GM12874 (cell line): ENCODE data around the gene GLRX.

Source experiments
- TF ChIP-seq, protein P1 (sequence below): IDR thresholded peaks from 2 replicates; pipeline ENCODE4 v1.5.1; 2011; ENCODE audit warnings: low read depth, mild to moderate bottlenecking, control low read depth, low read length, moderate library complexity; ENCODE audit not compliant: insufficient read depth

GLRX gene

DNA sequence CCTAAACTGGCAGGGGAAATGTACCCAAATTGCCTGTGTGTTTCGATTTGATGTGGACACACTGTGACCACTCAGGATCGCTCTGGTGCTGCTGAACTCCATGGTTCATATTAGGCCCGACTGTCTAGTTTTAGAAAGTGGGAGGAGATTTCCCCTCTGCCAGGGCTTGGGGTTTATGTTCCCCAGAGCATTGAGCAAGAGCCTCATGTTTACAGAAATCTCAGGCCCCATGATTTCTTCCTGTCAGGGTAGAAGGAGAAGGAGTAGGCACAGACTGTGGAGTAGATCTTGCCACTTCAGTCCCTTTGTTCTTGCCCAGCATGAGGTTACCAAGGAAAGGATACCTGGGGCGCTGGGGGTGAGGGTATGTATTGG, 40.8 kb upstream of the GLRX start:
- TF ChIP-seq, protein P1, sequence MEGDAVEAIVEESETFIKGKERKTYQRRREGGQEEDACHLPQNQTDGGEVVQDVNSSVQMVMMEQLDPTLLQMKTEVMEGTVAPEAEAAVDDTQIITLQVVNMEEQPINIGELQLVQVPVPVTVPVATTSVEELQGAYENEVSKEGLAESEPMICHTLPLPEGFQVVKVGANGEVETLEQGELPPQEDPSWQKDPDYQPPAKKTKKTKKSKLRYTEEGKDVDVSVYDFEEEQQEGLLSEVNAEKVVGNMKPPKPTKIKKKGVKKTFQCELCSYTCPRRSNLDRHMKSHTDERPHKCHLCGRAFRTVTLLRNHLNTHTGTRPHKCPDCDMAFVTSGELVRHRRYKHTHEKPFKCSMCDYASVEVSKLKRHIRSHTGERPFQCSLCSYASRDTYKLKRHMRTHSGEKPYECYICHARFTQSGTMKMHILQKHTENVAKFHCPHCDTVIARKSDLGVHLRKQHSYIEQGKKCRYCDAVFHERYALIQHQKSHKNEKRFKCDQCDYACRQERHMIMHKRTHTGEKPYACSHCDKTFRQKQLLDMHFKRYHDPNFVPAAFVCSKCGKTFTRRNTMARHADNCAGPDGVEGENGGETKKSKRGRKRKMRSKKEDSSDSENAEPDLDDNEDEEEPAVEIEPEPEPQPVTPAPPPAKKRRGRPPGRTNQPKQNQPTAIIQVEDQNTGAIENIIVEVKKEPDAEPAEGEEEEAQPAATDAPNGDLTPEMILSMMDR = no peak

- TF ChIP-seq, protein P1 = no peak
These were observed 40.3 kb upstream of the GLRX start for GRCh38 chr5:95862671-95863382.

- TF ChIP-seq, protein P1 = no peak
These were observed 39.5 kb upstream of the GLRX start for GRCh38 chr5:95861864-95862561.

DNA sequence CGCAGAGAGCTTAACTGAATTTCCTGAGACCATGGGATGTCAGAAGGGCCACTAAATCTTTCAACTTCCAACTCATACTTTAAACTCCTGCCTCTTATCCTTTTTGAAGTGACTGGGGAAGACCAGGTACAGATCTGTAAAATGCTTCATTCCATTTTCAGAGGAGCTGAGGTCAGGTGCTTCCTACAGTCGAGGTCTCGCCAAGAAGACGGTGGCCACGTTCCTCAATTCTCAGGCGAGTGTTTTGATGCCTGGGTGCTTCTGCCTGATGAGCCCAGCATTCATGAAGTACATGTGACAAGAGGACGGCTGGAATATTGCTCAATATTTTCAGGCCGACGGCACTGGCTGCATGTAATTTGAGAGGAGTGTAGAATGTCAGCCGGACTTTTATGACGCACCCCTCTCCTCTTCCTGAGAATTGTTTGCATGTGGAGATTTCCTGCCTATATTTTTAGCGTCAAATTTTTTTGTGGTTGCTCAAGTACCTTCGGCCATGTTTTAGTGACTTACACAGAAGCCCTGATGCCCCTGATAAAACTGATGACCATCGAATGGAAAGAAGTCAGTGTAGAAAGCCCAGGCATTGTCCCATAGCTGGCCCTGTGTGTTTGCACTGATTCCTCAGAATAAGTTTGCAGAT, 38.8 kb upstream of the GLRX start:
- TF ChIP-seq, protein P1 = no peak

- TF ChIP-seq, protein P1 = no peak
These were observed 37.1 kb upstream of the GLRX start for GRCh38 chr5:95859661-95860060.

DNA sequence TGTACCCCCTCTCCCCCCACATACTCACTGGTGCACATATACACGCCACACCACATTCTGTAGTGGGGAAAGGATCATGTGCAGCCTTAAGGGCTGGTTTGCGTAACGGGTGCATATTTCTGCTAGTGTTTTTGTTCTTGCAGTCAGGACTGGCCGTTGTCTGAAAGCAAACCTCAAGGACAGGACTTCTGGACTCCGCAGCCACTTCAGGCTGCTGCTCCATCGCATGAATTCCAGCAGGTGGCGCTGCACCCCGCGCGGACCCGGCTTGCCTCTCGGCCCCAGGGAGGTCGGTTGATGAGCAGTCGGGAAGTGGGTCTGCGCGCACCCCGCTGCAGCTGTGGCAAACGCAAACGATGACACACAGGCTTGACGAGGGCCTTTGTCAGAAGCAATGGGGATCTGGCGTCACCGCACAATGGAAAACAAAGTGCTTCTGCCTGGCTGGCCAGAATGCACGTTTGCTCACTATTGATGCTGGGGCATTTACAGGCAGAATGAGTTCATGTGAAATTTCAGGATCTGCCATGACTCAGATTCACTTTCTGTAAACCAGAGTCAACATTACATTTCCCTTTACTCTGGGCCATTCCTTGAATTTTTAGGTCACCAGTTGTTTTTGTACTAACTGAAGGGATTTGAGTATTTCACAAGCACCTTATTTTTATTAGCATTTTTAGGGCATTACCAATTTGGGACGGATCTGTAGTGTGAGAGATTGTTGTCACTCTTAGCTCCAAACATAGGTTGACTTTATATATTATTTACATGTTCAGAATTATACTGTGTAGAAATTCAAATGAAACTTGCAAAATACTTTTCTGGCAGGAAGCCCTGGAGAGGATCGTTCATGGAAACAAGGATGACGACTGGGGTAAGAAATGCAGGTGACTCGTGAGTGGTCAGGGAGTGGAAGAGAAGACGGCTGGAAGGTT, 36.4 kb upstream of the GLRX start:
- TF ChIP-seq, protein P1 = peak; percentile 97

GRCh38 chr5:95858023-95858461, 35.5 kb upstream of the GLRX start:
- TF ChIP-seq, protein P1 = no peak
